ENCODE data around the gene PIF1. TPM values are rescaled to one million over a fixed set of nuclear protein-coding genes. Genes with fewer than 3 reads are reported as not detected.

PIF1 gene
- total RNA-seq, 1 experiment from 2014 or later, result 13.4 TPM

DNA sequence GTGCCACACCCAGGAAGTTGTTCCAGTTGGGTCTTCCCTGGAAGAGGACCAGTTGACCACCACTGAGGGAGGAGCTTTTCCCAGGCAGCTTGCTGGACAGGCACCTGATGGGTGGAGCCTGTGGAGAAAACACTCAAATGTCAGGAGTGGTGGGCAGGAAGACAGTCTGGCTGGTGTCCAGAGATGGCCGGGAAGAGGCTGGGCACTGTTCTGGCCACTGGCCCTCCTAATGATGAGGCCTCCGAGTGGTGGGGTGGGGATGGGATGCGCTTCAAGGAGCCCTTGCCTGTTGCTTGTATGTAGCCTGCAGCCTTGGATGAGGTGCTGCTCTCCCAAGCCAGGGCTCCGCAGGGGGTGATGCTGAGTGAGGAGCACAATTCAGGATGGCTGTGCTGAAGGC is 28.6 kb upstream of the PIF1 start:
- no TSS peak for BruUV-seq (replicated peaks)
- intact Hi-C loops (cut with micrococcal nuclease), result no loop called here
- TF ChIP-seq, protein P1, sequence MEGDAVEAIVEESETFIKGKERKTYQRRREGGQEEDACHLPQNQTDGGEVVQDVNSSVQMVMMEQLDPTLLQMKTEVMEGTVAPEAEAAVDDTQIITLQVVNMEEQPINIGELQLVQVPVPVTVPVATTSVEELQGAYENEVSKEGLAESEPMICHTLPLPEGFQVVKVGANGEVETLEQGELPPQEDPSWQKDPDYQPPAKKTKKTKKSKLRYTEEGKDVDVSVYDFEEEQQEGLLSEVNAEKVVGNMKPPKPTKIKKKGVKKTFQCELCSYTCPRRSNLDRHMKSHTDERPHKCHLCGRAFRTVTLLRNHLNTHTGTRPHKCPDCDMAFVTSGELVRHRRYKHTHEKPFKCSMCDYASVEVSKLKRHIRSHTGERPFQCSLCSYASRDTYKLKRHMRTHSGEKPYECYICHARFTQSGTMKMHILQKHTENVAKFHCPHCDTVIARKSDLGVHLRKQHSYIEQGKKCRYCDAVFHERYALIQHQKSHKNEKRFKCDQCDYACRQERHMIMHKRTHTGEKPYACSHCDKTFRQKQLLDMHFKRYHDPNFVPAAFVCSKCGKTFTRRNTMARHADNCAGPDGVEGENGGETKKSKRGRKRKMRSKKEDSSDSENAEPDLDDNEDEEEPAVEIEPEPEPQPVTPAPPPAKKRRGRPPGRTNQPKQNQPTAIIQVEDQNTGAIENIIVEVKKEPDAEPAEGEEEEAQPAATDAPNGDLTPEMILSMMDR (IDR thresholded peaks at IDR 0.05; ENCODE audit: unreplicated experiment), result no peak
- H3K9me3 Mint-ChIP-seq (ENCODE audit: unreplicated experiment), result no peaks in the 10 kb centered on the region
- no peak overlapping the region for H3K27ac Mint-ChIP-seq (ENCODE audit: low read depth, unreplicated experiment)
- no peak overlapping the region for H3K4me3 Mint-ChIP-seq (ENCODE audit: unreplicated experiment)
- no peaks in the 10 kb centered on the region for H3K27me3 Mint-ChIP-seq (ENCODE audit: insufficient read depth, unreplicated experiment)
- H3K4me1 Mint-ChIP-seq (ENCODE audit: insufficient read depth, unreplicated experiment), result peaks cover 22% of the 10 kb centered on the region
- POLR2A ChIA-PET, result interaction anchor here (0.6 kb wide), 1 partner anchor 180 kb away, joined by 3 read pairs; no protein-coding TSS in a partner anchor
- CTCF ChIA-PET, result no interaction called here
- no peaks in the 10 kb centered on the region for H3K36me3 Mint-ChIP-seq (ENCODE audit: insufficient read depth, unreplicated experiment)
- DNase-seq (ENCODE audit: unreplicated experiment), result no peak

DNA sequence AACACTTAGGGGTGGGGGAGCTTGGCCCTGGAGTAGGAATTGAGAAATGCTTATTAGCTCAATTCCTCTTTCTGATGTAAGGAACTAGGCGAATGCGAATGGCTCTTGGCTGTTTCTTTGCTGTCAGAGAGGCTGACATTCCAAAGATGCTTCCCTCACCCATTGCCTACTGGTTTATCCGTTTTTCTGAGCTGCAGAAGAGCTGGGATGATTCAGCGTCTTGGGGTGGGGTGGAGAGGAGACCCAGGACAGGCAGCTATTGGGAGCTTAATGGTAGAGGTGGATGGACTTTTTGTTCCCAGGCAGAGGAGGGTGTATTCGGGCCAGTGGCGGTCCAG is 26.0 kb upstream of the PIF1 start:
- Mint-ChIP-seq H3K27me3 (ENCODE audit: insufficient read depth, unreplicated experiment) (no peaks in the 10 kb centered on the region), H3K27ac (ENCODE audit: low read depth, unreplicated experiment) (no peak overlapping the region), H3K4me1 (ENCODE audit: insufficient read depth, unreplicated experiment) (peaks cover 22% of the 10 kb centered on the region), H3K36me3 (ENCODE audit: insufficient read depth, unreplicated experiment) (no peaks in the 10 kb centered on the region), H3K9me3 (ENCODE audit: unreplicated experiment) (no peaks in the 10 kb centered on the region), H3K4me3 (ENCODE audit: unreplicated experiment) (no peak overlapping the region)
- BruUV-seq (replicated peaks), result no TSS peak
- ChIA-PET CTCF (interaction anchor here (0.6 kb wide), 1 partner anchor 40 kb away, joined by 6 read pairs; no protein-coding TSS in a partner anchor), POLR2A (interaction anchor here (0.5 to 1.1 kb wide), 6 partner anchors 13 to 215 kb away, joined by 3 to 6 read pairs (median 3); partner anchors contain the start of genes PIF1 and SPG21)
- intact Hi-C loops (cut with micrococcal nuclease), result no loop called here
- TF ChIP-seq, protein P1 (IDR thresholded peaks at IDR 0.05; ENCODE audit: unreplicated experiment), result no peak
- no peak for DNase-seq (ENCODE audit: unreplicated experiment)

DNA sequence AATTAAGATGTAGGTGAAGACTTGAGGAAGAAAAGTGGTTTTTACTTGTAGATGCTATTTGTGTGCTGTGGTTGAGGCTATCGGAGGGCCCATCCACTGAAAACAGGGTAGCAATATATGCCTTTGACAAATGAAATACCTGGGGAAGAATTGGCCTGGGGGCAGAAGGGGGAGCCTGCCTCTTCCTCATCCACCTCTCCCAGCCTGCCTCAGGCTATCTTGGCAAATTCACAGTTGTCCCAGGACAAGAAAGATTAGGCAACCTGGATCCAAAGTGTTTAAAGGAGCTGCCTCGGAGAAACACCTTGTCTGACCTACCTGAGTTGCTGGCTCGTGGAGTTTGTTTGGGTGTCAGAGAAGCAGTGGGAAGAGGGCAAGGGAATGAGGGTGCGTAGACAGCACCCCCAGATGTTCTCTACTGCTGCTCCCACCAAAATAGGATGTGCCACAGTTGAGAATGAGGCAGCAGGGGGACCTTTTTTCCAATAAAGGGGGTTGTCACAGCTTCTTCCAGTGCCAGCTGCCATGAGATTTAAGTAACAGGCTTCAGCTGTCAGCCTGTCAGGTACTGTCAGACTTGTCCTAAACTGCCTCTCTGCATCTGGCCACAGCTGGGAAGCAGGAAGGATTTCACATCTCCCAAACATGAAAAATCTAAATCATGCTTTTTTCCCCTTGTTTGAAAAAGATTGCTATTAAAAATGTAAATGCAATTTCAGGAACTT is 25.5 kb upstream of the PIF1 start:
- ChIA-PET CTCF (interaction anchor here (0.6 kb wide), 1 partner anchor 39 kb away, joined by 6 read pairs; no protein-coding TSS in a partner anchor), POLR2A (interaction anchor here (0.5 to 1.1 kb wide), 7 partner anchors 10 to 215 kb away, joined by 3 to 6 read pairs (median 3); partner anchors contain the start of genes PIF1 and SPG21)
- BruUV-seq (replicated peaks), result no TSS peak
- Mint-ChIP-seq H3K36me3 (ENCODE audit: insufficient read depth, unreplicated experiment) (no peaks in the 10 kb centered on the region), H3K4me1 (ENCODE audit: insufficient read depth, unreplicated experiment) (peaks cover 22% of the 10 kb centered on the region), H3K27ac (ENCODE audit: low read depth, unreplicated experiment) (no peak overlapping the region), H3K4me3 (ENCODE audit: unreplicated experiment) (no peak overlapping the region), H3K27me3 (ENCODE audit: insufficient read depth, unreplicated experiment) (no peaks in the 10 kb centered on the region), H3K9me3 (ENCODE audit: unreplicated experiment) (no peaks in the 10 kb centered on the region)
- TF ChIP-seq, protein P1 (IDR thresholded peaks at IDR 0.05; ENCODE audit: unreplicated experiment), result no peak
- peak; percentile 29 for DNase-seq (ENCODE audit: unreplicated experiment)
- intact Hi-C loops (cut with micrococcal nuclease), result no loop called here

DNA sequence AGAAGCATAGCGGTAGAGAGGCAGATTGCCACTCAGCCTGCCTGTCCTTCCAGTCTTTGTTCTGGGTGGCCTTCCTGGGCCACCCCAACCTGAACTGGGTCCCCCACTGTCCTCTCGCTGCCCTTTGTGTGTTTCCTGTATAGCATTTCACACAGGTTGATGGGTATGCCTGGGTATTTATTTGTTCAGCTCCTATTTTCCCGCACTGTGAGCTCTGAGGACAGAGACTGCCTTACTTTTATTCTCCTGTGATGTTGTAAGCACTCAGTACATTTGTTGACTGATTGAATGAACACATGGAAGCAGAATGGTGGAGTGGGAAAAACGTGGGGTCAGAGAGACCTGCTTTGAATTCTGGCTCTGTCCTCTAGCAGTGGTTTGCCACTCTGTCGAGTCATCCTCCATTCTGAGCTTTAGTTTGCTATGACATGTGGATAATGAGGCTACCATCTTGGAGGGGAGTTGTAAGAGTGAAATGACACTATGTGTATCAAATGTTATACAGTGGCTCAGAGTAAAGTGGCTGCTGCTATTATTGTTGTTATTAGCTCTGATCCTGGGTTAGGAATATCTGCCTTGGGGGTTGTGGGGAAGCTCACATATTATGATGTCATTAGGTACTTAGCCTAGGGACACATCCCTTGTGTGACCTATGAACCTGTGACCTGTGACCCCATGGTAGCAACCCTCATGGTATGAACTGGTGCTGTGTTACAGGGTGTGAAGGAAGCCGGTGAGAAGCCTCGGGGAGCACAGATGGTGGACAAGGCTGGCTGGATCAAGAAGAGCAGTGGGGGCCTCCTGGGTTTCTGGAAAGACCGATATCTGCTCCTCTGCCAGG is 22.6 kb upstream of the PIF1 start:
- Mint-ChIP-seq H3K4me3 (ENCODE audit: unreplicated experiment) (no peak overlapping the region), H3K27ac (ENCODE audit: low read depth, unreplicated experiment) (no peak overlapping the region), H3K36me3 (ENCODE audit: insufficient read depth, unreplicated experiment) (no peaks in the 10 kb centered on the region), H3K4me1 (ENCODE audit: insufficient read depth, unreplicated experiment) (peaks cover 20% of the 10 kb centered on the region), H3K27me3 (ENCODE audit: insufficient read depth, unreplicated experiment) (no peaks in the 10 kb centered on the region), H3K9me3 (ENCODE audit: unreplicated experiment) (no peaks in the 10 kb centered on the region)
- TF ChIP-seq, protein P1 (IDR thresholded peaks at IDR 0.05; ENCODE audit: unreplicated experiment), result no peak
- no TSS peak for BruUV-seq (replicated peaks)
- DNase-seq (ENCODE audit: unreplicated experiment), result no peak
- ChIA-PET CTCF (interaction anchor here (0.6 to 1.0 kb wide), 2 partner anchors 10 to 13 kb away, joined by 4 to 7 read pairs; no protein-coding TSS in a partner anchor), POLR2A (interaction anchor here (0.9 kb wide), 1 partner anchor 456 kb away, joined by 3 read pairs; the partner anchor contains the start of gene RNU5B-1)
- intact Hi-C loops (cut with micrococcal nuclease), result no loop called here

Data from MCF 10A (cell line).